Measurements from ENCODE around the gene SH3BGRL2.

The SH3BGRL2 gene

GRCh38 chr6:79632580-79632979 lies 1.5 kb downstream of the SH3BGRL2 start:
- Histone ChIP-seq H3K4me1 (ENCODE audit: low read length) (no peaks in the 10 kb centered on the region), H3K9ac (ENCODE audit: low read length) (no peak overlapping the region), H3K27me3 (ENCODE audit: low read depth, low read length) (peaks cover 18% of the 10 kb centered on the region), H3K79me2 (ENCODE audit: low read length) (no peaks in the 10 kb centered on the region), H4K20me1 (ENCODE audit: insufficient read depth, low read length) (no peaks in the 10 kb centered on the region), H3K36me3 (replicated peaks; ENCODE audit: low read depth, low read length) (no peaks in the 10 kb centered on the region), H2AFZ (ENCODE audit: low read depth, low read length) (no peak overlapping the region), H3K9me3 (ENCODE audit: insufficient read depth, low read length) (no peaks in the 10 kb centered on the region), H3K27ac (ENCODE audit: low read length) (no peak overlapping the region), H3K4me3 (ENCODE audit: low read length) (no peak overlapping the region), H3K4me2 (ENCODE audit: low read length) (no peak overlapping the region)
- TF ChIP-seq EZH2phosphoT487 (IDR thresholded peaks at IDR 0.05; ENCODE audit: low read depth): no peak
- TF ChIP-seq, protein P1, sequence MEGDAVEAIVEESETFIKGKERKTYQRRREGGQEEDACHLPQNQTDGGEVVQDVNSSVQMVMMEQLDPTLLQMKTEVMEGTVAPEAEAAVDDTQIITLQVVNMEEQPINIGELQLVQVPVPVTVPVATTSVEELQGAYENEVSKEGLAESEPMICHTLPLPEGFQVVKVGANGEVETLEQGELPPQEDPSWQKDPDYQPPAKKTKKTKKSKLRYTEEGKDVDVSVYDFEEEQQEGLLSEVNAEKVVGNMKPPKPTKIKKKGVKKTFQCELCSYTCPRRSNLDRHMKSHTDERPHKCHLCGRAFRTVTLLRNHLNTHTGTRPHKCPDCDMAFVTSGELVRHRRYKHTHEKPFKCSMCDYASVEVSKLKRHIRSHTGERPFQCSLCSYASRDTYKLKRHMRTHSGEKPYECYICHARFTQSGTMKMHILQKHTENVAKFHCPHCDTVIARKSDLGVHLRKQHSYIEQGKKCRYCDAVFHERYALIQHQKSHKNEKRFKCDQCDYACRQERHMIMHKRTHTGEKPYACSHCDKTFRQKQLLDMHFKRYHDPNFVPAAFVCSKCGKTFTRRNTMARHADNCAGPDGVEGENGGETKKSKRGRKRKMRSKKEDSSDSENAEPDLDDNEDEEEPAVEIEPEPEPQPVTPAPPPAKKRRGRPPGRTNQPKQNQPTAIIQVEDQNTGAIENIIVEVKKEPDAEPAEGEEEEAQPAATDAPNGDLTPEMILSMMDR (IDR thresholded peaks at IDR 0.05; ENCODE audit: low read depth, low read length): no peak

GRCh38 chr6:79634491-79635231 lies 3.5 kb downstream of the SH3BGRL2 start:
- Histone ChIP-seq H2AFZ (ENCODE audit: low read depth, low read length) (no peak overlapping the region), H3K4me3 (ENCODE audit: low read length) (no peak overlapping the region), H3K27me3 (ENCODE audit: low read depth, low read length) (peaks cover 18% of the 10 kb centered on the region), H4K20me1 (ENCODE audit: insufficient read depth, low read length) (no peaks in the 10 kb centered on the region), H3K27ac (ENCODE audit: low read length) (no peak overlapping the region), H3K79me2 (ENCODE audit: low read length) (no peaks in the 10 kb centered on the region), H3K36me3 (replicated peaks; ENCODE audit: low read depth, low read length) (no peaks in the 10 kb centered on the region), H3K4me1 (ENCODE audit: low read length) (no peaks in the 10 kb centered on the region), H3K4me2 (ENCODE audit: low read length) (no peak overlapping the region), H3K9me3 (ENCODE audit: insufficient read depth, low read length) (no peaks in the 10 kb centered on the region), H3K9ac (ENCODE audit: low read length) (no peak overlapping the region)
- TF ChIP-seq, protein P1 (IDR thresholded peaks at IDR 0.05; ENCODE audit: low read depth, low read length): no peak
- no peak for TF ChIP-seq EZH2phosphoT487 (IDR thresholded peaks at IDR 0.05; ENCODE audit: low read depth)

DNA sequence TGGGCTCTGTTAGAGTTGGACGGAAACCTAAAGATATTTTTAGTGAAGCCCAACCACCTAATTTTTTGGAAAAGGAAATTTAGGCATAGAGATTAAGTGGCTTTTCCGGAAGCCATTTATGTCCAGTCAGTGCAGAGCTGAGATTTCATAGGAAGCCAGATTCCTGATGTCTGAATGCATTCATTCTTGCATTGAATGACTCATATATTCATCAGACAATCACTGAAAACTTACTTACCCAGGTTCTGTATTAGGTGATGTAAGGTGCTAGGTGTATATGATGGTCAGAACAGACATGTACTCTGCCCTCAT lies 4.1 kb downstream of the SH3BGRL2 start:
- TF ChIP-seq, protein P1 (IDR thresholded peaks at IDR 0.05; ENCODE audit: low read depth, low read length): no peak
- no peak for TF ChIP-seq EZH2phosphoT487 (IDR thresholded peaks at IDR 0.05; ENCODE audit: low read depth)
- no peaks in the 10 kb centered on the region for H3K4me1 ChIP-seq (ENCODE audit: low read length)
- H3K4me2 ChIP-seq (ENCODE audit: low read length): no peak overlapping the region
- no peak overlapping the region for H3K4me3 ChIP-seq (ENCODE audit: low read length)
- no peaks in the 10 kb centered on the region for H3K9me3 ChIP-seq (ENCODE audit: insufficient read depth, low read length)
- H3K27ac ChIP-seq (ENCODE audit: low read length): no peak overlapping the region
- no peak overlapping the region for H3K9ac ChIP-seq (ENCODE audit: low read length)
- no peaks in the 10 kb centered on the region for H4K20me1 ChIP-seq (ENCODE audit: insufficient read depth, low read length)
- peaks cover 18% of the 10 kb centered on the region for H3K27me3 ChIP-seq (ENCODE audit: low read depth, low read length)
- no peaks in the 10 kb centered on the region for H3K79me2 ChIP-seq (ENCODE audit: low read length)
- H3K36me3 ChIP-seq (replicated peaks; ENCODE audit: low read depth, low read length): no peaks in the 10 kb centered on the region
- no peak overlapping the region for H2AFZ ChIP-seq (ENCODE audit: low read depth, low read length)

GRCh38 chr6:79636673-79637072 lies 5.5 kb downstream of the SH3BGRL2 start:
- no peaks in the 10 kb centered on the region for H3K36me3 ChIP-seq (replicated peaks; ENCODE audit: low read depth, low read length)
- H4K20me1 ChIP-seq (ENCODE audit: insufficient read depth, low read length): no peaks in the 10 kb centered on the region
- TF ChIP-seq, protein P1 (IDR thresholded peaks at IDR 0.05; ENCODE audit: low read depth, low read length): no peak
- no peak for TF ChIP-seq EZH2phosphoT487 (IDR thresholded peaks at IDR 0.05; ENCODE audit: low read depth)
- H3K4me3 ChIP-seq (ENCODE audit: low read length): no peak overlapping the region
- H3K27me3 ChIP-seq (ENCODE audit: low read depth, low read length): peaks cover 18% of the 10 kb centered on the region
- H3K27ac ChIP-seq (ENCODE audit: low read length): no peak overlapping the region
- no peak overlapping the region for H3K9ac ChIP-seq (ENCODE audit: low read length)
- H3K9me3 ChIP-seq (ENCODE audit: insufficient read depth, low read length): no peaks in the 10 kb centered on the region
- H3K4me1 ChIP-seq (ENCODE audit: low read length): no peaks in the 10 kb centered on the region
- H2AFZ ChIP-seq (ENCODE audit: low read depth, low read length): no peak overlapping the region
- no peak overlapping the region for H3K4me2 ChIP-seq (ENCODE audit: low read length)
- H3K79me2 ChIP-seq (ENCODE audit: low read length): no peaks in the 10 kb centered on the region

Data from OCI-LY3 (cell line).